ENCODE data around the gene MMP25. TPM values are rescaled to one million over a fixed set of nuclear protein-coding genes. Genes with fewer than 3 reads are reported as not detected.
"Not testable (repeated sequence)": the region's sequence is repeated elsewhere in the genome, so short reads cannot be mapped to it uniquely, and the experiment has no call there.

Gene MMP25
- total RNA-seq, 1 donor, result under 0.01 TPM

- no peak for DNase-seq (ENCODE audit: insufficient read length, low spot score, missing footprints)
- H3K36me3 ChIP-seq (ENCODE audit: insufficient read depth, low read length), result no peaks in the 10 kb centered on the region
- no peak for TF ChIP-seq CTCF (IDR thresholded peaks at IDR 0.05; ENCODE audit: extremely low read depth, low read depth, low read length)
These were observed 24.3 kb downstream of the MMP25 start for GRCh38 chr16:3070608-3071111.

DNA sequence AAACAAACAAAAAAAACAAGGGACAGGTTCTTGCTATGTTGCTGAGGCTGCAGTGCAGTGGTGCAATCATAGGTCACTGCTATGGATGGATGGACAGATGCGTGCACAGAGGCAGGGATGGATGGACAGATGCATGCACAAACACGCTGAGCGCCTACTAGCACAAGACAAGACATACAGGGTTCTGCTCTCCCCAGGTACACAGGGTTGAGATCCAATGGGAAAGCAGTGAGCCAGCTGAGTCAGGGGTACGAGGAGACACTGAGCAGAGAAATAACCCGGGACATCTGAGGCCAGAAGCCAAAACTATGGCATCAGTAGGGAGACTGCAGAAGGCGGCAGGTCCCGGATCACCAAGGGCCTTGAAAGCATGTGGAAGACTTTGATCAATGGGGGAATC lies 25.3 kb downstream of the MMP25 start:
- Histone ChIP-seq H3K27me3 (ENCODE audit: insufficient read depth, low read length) (peaks cover 13% of the 10 kb centered on the region), H3K79me2 (ENCODE audit: insufficient read depth, low read length) (no peaks in the 10 kb centered on the region), H3K27ac (ENCODE audit: low read depth, low read length) (no peak overlapping the region), H4K20me1 (ENCODE audit: insufficient read depth, low read length) (no peaks in the 10 kb centered on the region), H3K4me3 (ENCODE audit: insufficient read depth, low read length) (no peak overlapping the region), H3K4me1 (ENCODE audit: insufficient read depth, low read length) (no peaks in the 10 kb centered on the region), H3K9me3 (ENCODE audit: low read depth, low read length) (no peaks in the 10 kb centered on the region), H2AFZ (ENCODE audit: low read length) (no peak overlapping the region), H3K36me3 (ENCODE audit: insufficient read depth, low read length) (no peaks in the 10 kb centered on the region), H3K4me2 (ENCODE audit: insufficient read depth, low read length) (no peak overlapping the region)
- no peak for TF ChIP-seq CTCF (IDR thresholded peaks at IDR 0.05; ENCODE audit: extremely low read depth, low read depth, low read length)
- DNase-seq (ENCODE audit: insufficient read length, low spot score, missing footprints), result no peak

More at GRCh38 chr16:3070608-3071111, 24.3 kb downstream of the MMP25 start:
- Histone ChIP-seq H4K20me1 (ENCODE audit: insufficient read depth, low read length) (no peaks in the 10 kb centered on the region), H3K4me3 (ENCODE audit: insufficient read depth, low read length) (no peak overlapping the region), H2AFZ (ENCODE audit: low read length) (no peak overlapping the region), H3K79me2 (ENCODE audit: insufficient read depth, low read length) (no peaks in the 10 kb centered on the region), H3K9me3 (ENCODE audit: low read depth, low read length) (no peaks in the 10 kb centered on the region), H3K27me3 (ENCODE audit: insufficient read depth, low read length) (peaks cover 8% of the 10 kb centered on the region), H3K27ac (ENCODE audit: low read depth, low read length) (no peak overlapping the region), H3K4me1 (ENCODE audit: insufficient read depth, low read length) (no peaks in the 10 kb centered on the region), H3K4me2 (ENCODE audit: insufficient read depth, low read length) (no peak overlapping the region)

GRCh38 chr16:3072148-3072547 lies 25.8 kb downstream of the MMP25 start:
- not testable (repeated sequence) for H3K79me2 ChIP-seq (ENCODE audit: insufficient read depth, low read length); H3K4me3 ChIP-seq (ENCODE audit: insufficient read depth, low read length); H3K36me3 ChIP-seq (ENCODE audit: insufficient read depth, low read length); H4K20me1 ChIP-seq (ENCODE audit: insufficient read depth, low read length); H3K4me2 ChIP-seq (ENCODE audit: insufficient read depth, low read length); H2AFZ ChIP-seq (ENCODE audit: low read length); H3K9me3 ChIP-seq (ENCODE audit: low read depth, low read length); H3K4me1 ChIP-seq (ENCODE audit: insufficient read depth, low read length); H3K27ac ChIP-seq (ENCODE audit: low read depth, low read length); DNase-seq (ENCODE audit: insufficient read length, low spot score, missing footprints)
- peaks cover 15% of the 10 kb centered on the region for H3K27me3 ChIP-seq (ENCODE audit: insufficient read depth, low read length)

- not testable (repeated sequence) for DNase-seq (ENCODE audit: insufficient read length, low spot score, missing footprints); H3K4me3 ChIP-seq (ENCODE audit: insufficient read depth, low read length); H3K36me3 ChIP-seq (ENCODE audit: insufficient read depth, low read length); H4K20me1 ChIP-seq (ENCODE audit: insufficient read depth, low read length); H3K27ac ChIP-seq (ENCODE audit: low read depth, low read length); H3K79me2 ChIP-seq (ENCODE audit: insufficient read depth, low read length); H2AFZ ChIP-seq (ENCODE audit: low read length); H3K4me1 ChIP-seq (ENCODE audit: insufficient read depth, low read length); H3K9me3 ChIP-seq (ENCODE audit: low read depth, low read length); H3K4me2 ChIP-seq (ENCODE audit: insufficient read depth, low read length)
- peaks cover 20% of the 10 kb centered on the region for H3K27me3 ChIP-seq (ENCODE audit: insufficient read depth, low read length)
These were observed 26.4 kb downstream of the MMP25 start for GRCh38 chr16:3072576-3073263.

GRCh38 chr16:3073448-3073847 lies 27.1 kb downstream of the MMP25 start:
- Histone ChIP-seq H3K27ac (ENCODE audit: low read depth, low read length) (no peak overlapping the region), H3K36me3 (ENCODE audit: insufficient read depth, low read length) (no peaks in the 10 kb centered on the region), H3K4me1 (ENCODE audit: insufficient read depth, low read length) (no peaks in the 10 kb centered on the region), H4K20me1 (ENCODE audit: insufficient read depth, low read length) (no peaks in the 10 kb centered on the region), H2AFZ (ENCODE audit: low read length) (no peak overlapping the region), H3K27me3 (ENCODE audit: insufficient read depth, low read length) (peaks cover 22% of the 10 kb centered on the region), H3K4me2 (ENCODE audit: insufficient read depth, low read length) (no peak overlapping the region), H3K9me3 (ENCODE audit: low read depth, low read length) (no peaks in the 10 kb centered on the region), H3K79me2 (ENCODE audit: insufficient read depth, low read length) (no peaks in the 10 kb centered on the region), H3K4me3 (ENCODE audit: insufficient read depth, low read length) (no peak overlapping the region)
- no peak for TF ChIP-seq CTCF (IDR thresholded peaks at IDR 0.05; ENCODE audit: extremely low read depth, low read depth, low read length)
- DNase-seq (ENCODE audit: insufficient read length, low spot score, missing footprints), result no peak
